Esophagus muscularis mucosa (tissue), 3 donors: ENCODE results near the gene USP17L21.
"Not testable (repeated sequence)": the region's sequence is repeated elsewhere in the genome, so short reads cannot be mapped to it uniquely, and the experiment has no call there.

Experiments
- POLR2A ChIP-seq: fragments of 450-650 bp; IDR thresholded peaks from one replicate; pipeline ENCODE4 v1.6.1; 2017; ENCODE audit warnings: antibody characterized with exemption, moderate library complexity, mild to moderate bottlenecking, low read depth
- TF ChIP-seq, protein P1 (sequence below), 3 experiments: fragments of 200-600 bp in 2 of 3; fragments of 450-650 bp in 1 of 3; sonication (generic) in 2 of 3; IDR thresholded peaks; one replicate each; pipeline ENCODE4 v1.5.1; 2017 to 2019; ENCODE audit warnings: antibody characterized with exemption in 3 of 3, mild to moderate bottlenecking in 2 of 3, moderate library complexity in 1 of 3

GRCh38 chr4:9257824-9258223 lies 4.8 kb upstream of the USP17L21 start, which contains the start of gene USP17L20:
- not testable (repeated sequence) for TF ChIP-seq POLR2A
- TF ChIP-seq, protein P1, sequence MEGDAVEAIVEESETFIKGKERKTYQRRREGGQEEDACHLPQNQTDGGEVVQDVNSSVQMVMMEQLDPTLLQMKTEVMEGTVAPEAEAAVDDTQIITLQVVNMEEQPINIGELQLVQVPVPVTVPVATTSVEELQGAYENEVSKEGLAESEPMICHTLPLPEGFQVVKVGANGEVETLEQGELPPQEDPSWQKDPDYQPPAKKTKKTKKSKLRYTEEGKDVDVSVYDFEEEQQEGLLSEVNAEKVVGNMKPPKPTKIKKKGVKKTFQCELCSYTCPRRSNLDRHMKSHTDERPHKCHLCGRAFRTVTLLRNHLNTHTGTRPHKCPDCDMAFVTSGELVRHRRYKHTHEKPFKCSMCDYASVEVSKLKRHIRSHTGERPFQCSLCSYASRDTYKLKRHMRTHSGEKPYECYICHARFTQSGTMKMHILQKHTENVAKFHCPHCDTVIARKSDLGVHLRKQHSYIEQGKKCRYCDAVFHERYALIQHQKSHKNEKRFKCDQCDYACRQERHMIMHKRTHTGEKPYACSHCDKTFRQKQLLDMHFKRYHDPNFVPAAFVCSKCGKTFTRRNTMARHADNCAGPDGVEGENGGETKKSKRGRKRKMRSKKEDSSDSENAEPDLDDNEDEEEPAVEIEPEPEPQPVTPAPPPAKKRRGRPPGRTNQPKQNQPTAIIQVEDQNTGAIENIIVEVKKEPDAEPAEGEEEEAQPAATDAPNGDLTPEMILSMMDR (IDR thresholded peaks at IDR 0.05): not testable (repeated sequence)
